Limb (tissue), 2 donors: Measurements from ENCODE around the gene MON1A.
A peak's percentile ranks its signal among the peaks of the same experiment; 100 is the strongest.
"Not testable (repeated sequence)": the region's sequence is repeated elsewhere in the genome, so short reads cannot be mapped to it uniquely, and the experiment has no call there.

Experiments used
- DNase-seq, 2 donors: peaks; one replicate each; pipeline ENCODE4 v3.0.0-alpha.2; 2016; ENCODE audit errors: extremely low spot score in 2 of 2

The MON1A gene

GRCh38 chr3:49924683-49925082, 4.9 kb downstream of the MON1A start:
- DNase-seq: no peak

DNA sequence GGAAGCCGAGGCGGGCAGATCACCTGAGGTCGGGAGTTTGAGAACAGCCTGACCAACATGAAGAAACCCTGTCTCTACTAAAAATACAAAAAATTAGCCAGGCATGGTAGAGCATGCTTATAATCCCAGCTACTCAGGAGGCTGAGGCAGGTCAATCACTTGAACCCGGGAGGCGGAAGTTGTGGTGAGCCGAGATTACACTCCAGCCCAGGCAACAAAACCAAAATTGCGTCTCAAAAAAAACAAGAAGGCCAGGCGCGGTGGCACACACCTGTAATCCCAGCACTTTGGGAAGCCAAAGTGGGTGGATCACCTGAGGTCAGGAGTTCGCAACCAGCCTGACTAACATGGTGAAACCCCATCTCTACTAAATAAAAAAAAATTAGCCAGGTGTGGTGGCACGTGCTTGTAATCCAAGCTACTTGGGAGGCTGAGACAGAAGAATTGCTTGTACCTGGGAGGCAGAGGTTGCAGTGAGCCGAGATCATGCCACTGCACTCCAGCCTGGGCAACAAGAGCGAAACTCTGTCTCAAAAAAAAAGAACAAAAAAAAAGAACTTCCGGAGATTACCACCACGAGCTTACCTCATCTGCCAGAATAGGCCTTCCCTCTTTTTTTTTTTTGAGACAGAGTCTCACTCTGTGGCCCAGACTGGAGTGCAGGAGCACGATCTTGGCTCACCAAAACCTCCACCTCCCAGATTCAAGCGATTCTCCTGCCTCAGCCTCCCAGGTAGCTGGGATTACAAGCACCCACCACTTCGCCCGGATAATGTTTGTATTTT, 11.6 kb downstream of the MON1A start:
- not testable (repeated sequence) for DNase-seq

- no peak for DNase-seq
These were observed 12.9 kb downstream of the MON1A start for GRCh38 chr3:49916686-49917085.

GRCh38 chr3:49914906-49915305, 14.7 kb downstream of the MON1A start:
- no peak for DNase-seq

DNA sequence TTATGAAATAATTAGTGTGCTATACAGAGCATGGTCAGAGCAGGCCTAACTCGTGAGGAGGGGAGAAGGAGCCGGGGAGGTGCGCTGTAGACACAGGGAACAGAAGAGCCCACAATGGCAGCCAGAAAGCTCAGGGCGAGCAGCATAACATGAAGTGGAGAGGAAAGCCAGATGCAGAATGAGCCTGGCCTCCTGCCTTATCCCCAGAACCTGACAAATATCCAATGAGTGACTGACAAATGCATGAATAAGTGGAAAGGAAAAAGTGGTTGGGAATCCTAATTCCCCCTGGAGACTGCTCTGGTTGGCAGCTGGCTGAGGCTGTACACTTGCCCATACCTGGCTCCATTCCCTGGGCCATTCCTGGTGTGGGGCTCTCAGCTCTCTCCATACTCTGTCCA, 16.7 kb downstream of the MON1A start:
- DNase-seq: no peak

DNA sequence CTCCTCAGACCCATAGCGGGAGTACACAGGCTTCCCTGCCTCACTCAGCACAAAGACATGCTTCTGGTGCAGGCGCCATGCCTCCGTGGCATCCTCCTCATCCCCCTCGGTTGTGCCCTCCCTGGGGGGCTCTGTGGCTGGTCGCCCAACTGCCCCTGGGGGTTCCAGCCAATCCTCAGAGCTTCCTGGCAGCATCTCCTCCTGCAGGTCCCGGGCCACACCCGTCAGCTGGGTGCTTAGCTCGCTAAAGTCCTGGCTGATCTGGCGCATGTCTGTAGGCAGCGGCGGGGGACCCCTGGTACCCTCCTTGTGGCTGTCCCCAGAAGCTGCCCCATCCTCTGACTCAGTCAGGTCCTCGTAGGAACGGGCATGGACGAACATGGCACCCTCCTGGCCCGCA, 18.0 kb downstream of the MON1A start:
- no peak for DNase-seq

DNA sequence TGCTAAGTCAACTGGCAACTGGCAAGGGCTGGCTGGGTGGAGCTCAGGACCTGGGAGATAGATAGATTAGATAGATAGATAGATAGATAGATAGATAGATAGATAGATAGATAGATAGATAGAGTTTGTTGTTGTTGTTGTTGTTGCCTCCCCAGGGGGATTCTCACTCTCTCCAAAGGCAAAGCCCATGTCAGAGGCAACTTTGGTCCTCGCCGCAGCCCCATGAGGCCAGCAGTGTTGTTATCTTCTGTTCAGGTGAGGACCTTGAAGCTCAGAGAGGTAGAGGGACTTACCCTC, 18.5 kb downstream of the MON1A start:
- DNase-seq: no peak

DNA sequence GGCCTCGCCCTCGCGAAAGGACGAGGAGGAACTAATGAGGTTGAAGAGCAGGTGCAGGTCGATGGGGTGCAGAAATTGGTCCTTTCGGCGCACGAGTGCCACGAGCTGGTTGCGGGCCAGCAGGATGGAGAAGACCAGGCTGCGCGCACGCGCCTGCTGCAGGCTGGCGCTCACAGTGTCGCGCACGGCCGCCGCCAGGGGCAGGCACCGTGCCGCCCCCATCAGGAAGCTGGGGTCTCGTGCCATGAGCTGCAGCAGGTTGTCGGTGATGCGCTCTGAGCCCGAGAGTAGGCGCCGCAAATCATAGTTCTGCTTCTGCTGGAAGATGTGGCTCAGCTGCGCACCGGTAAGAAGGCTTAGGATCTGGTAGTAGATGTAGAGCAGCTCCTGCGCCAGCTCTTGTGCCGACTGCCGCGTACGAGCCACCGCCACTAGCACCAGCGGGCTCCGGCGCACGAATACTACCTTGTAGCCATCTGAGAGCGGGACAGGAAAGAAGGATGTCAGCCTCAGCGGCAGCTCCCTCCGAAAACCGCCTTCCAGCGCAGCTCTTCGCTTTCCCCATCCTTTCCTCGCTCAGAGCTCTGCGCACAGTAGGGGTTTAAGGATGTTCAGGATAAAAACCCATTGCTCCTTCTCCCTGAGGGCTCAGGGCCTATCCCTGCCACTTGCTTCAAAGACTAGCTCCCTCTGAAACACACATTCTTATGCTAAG, 19.0 kb downstream of the MON1A start:
- no peak for DNase-seq

DNA sequence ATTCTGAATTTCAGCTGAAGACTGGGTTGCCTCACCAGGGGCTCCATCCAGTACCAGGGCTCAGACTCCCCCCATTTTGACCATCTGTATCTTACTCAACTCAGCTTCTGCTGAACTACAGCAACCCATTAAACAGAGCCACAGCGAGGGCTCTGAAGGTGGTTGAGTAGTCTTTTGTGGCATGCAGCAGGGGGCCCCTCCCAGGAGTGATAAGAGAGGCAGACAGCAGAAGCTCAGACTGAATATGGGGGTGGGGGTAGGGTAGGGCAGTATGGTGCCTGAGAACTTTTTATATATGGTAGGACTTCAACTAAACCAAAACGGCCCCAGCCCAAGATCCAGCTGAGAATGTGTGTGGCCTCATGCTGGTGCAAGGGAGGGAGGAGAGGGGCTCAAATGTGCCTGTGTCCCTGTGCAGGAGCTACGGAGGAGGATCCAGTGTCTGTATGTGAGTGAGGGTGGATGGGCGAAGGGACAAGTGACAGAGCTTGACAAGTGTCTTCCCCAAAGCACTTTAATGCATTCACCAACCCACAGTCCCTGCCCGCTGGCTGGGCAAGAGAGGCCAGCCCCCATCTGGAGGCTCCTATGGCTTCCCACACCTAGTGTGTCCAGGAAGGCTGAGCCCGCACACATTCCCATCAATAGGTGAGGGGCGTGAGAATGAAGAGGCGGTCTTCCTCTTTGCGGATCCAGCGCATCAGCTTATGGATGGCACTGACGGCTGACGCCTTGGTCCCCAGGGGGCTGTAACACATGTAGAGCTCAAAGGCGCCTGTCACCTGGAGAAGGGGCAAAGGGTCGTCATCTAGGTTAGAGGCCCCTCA, 21.0 kb downstream of the MON1A start:
- no peak for DNase-seq

DNA sequence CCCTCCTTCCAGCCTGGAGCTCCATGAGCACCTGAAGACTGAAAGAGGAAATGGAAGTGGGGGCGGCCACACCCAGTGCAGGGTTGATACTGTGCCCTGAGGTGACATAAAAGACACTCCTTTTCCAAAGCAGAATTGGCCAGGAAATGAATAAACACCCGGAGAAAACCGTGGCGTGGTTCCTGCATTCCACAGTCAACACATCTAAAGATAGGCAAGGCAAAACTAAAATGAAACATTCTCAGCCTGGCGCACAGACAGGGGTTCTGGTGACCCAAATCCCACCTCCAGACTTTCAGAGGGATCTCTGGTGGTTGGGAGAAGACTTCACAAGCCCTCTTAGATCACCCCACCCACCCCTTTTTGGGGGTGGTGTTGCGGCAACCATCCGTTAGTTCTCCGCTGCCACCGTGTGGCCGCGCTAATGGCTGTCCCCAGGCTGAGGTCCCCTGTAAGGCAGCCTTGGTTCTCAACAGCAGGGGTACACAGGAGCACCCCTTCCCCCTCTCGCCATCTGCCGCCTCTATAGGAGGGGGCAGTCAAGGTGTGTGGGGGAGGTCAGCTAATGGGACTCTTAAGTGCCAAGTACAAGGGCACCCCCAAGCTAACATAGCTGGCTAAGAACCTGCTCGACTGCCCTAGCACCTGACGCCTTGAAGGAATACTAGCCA, 23.4 kb downstream of the MON1A start:
- peak; percentile 21 to 62 for DNase-seq

- not testable (repeated sequence) for DNase-seq
These were observed 25.2 kb downstream of the MON1A start for GRCh38 chr3:49904448-49904847.

GRCh38 chr3:49903451-49904424, 25.9 kb downstream of the MON1A start, which contains the start of gene MST1R:
MST1R (minus strand) TSS chr3:49903873; CDS start chr3:49903609, 264 bp downstream.
- peak; percentile 35 to 67 for DNase-seq

- no peak for DNase-seq
These were observed 26.9 kb downstream of the MON1A start for GRCh38 chr3:49902511-49903345.

DNA sequence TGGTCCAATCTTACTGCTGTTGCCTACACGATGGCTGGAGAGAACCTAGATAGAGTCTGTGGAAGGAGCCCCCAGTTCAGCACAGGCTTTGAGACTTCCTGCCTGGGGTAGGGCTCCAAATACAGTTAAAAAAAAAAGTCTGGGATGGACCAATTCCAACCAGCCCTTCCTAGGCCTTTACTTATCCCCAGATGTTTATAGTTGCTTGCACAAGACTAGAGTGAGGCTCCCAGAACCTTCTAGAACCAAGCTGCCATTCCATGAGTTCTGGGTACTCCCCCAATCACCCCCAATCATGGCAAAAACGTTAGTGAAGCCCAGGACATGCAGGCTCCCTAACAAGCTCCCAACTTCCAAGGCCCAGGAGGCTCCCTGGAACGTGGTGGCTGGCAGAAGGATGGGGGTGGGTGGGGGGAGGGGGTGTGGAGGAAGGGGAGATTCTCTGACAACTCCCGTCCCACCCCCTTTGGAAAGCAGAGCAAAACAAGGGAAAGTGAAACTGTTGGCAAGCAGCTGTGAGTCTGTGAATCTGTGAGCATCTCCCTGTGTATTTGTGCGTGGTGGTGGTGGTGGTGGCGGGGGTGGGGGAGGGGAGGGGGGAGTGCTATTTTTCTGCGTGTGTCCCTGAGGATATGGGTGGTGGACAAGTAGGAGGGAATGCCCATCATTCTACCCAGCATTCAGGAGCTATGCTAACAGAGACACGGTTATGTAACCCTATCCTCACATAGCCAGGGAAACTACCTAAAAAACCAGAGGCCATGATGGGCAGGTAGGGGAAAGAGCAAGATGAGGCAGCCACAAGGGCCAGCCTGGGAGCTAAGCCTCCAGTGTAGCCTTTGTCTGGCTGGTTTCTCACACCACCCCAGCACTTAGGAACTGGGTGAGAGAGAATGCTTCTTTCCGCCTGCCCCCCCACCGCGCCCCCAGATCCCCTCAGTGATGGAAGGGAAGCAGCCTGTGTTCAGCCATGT, 28.0 kb downstream of the MON1A start:
- no peak for DNase-seq

DNA sequence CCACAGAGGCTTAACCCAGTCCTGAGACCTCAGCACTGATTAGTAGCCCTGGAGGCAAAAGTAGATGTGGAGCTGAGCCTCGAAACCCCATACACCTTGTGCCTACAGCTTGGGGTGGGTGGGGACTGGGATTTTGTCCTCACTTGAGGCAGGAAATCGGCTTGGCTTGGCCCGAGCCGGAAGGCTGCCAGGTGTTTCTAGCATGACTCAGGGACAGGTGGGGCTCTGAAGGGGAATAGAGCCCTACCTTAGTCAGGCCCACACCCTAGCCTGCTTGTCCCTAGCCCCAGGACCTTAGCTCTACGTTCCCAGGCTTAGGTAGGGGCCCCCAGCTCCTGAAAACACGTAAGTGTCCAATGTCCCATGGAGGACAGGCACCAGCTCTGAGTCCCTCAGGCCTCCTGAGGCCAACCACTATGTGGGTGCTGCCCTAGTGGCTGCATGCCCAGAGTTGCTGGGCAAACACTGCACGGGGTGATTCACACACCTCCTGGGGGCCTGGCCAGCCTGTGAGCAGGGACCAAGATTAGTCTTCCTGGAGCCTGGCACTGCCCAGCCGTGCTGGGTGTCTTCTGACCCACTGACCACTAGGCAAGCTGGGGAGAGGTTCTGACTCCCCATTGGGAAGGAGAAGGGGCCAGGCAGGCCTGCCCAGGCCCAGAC, 29.0 kb downstream of the MON1A start:
- DNase-seq: no peak

- DNase-seq: no peak
These were observed 29.8 kb downstream of the MON1A start for GRCh38 chr3:49899815-49900214.

DNA sequence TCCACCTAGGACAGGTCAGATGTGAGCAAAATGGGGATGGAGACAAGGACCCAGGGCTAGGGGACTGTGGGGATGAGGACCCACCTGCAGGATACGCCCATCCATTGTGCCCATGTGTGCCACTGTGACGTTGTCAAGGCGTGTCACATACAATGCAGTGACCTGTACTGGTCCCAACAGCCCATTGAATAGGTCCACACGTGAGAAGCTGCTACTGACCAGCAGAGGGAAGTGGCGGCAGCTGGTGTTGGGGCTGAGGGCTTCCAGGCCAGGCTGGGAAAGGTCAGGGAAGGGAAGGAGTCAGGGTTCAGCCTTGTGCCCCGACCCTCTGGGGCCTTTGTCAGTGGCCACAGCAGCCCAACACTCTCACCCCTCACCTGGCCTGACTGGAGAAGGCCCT, 30.6 kb downstream of the MON1A start:
- no peak for DNase-seq

DNA sequence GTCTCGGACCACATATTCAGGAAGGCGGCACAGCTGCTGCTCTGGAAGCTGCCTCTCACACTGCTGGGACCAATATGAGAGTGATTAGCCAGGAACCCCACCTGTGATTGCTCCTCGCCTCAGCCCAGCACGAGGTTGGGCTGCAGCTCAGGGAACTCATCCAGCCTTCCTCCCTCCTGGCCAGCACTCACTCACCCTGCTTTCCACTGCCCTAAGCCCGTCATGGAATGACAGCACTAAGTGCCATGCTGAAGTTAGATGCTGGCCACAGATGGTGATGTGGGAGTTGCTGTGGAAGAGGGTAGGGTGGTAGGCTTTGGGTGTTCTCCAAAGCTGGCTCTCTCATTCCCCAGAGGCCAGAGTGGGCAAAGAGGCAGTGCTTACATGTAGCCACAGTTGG, 33.3 kb downstream of the MON1A start:
- DNase-seq: no peak
